ENCODE results near the gene OR13A1.
"Not testable (repeated sequence)": the region's sequence is repeated elsewhere in the genome, so short reads cannot be mapped to it uniquely, and the experiment has no call there.

OR13A1 gene

GRCh38 chr10:45280113-45280760 lies 35.2 kb downstream of the OR13A1 start:
- no peak for DNase-seq

- no peak for DNase-seq
Observed at GRCh38 chr10:45279682-45280081, 35.7 kb downstream of the OR13A1 start.

GRCh38 chr10:45278860-45279498 lies 36.4 kb downstream of the OR13A1 start:
- DNase-seq = no peak

GRCh38 chr10:45276146-45276545 lies 39.3 kb downstream of the OR13A1 start:
- not testable (repeated sequence) for DNase-seq

GRCh38 chr10:45274364-45274763 lies 41.0 kb downstream of the OR13A1 start:
- DNase-seq = no peak

GRCh38 chr10:45267777-45268176 lies 47.6 kb downstream of the OR13A1 start:
- not testable (repeated sequence) for DNase-seq

- DNase-seq = no peak
Observed at GRCh38 chr10:45265996-45266395, 49.4 kb downstream of the OR13A1 start.

GRCh38 chr10:45261946-45262345 lies 53.5 kb downstream of the OR13A1 start:
- DNase-seq = no peak

GRCh38 chr10:45261243-45261775 lies 54.1 kb downstream of the OR13A1 start:
- DNase-seq = no peak

GRCh38 chr10:45260635-45261034 lies 54.8 kb downstream of the OR13A1 start:
- not testable (repeated sequence) for DNase-seq

GRCh38 chr10:45259786-45260495 lies 55.5 kb downstream of the OR13A1 start:
- not testable (repeated sequence) for DNase-seq

GRCh38 chr10:45257600-45257999 lies 57.8 kb downstream of the OR13A1 start:
- no peak for DNase-seq

GRCh38 chr10:45256246-45256645 lies 59.2 kb downstream of the OR13A1 start:
- no peak for DNase-seq

GRCh38 chr10:45255706-45256105 lies 59.7 kb downstream of the OR13A1 start:
- no peak for DNase-seq

- DNase-seq = no peak
Observed at GRCh38 chr10:45254892-45255291, 60.5 kb downstream of the OR13A1 start.

- DNase-seq = no peak
Observed at GRCh38 chr10:45253183-45253914, 62.1 kb downstream of the OR13A1 start.
